GM12872 (cell line): Measurements from ENCODE around the gene OGFOD3.

Experiments
- CTCF ChIP-seq: IDR thresholded peaks from 3 replicates; pipeline ENCODE4 v1.5.1; 2011; ENCODE audit warnings: low read depth, mild to moderate bottlenecking, low read length, moderate library complexity; ENCODE audit not compliant: insufficient read depth

Gene OGFOD3

GRCh38 chr17:82390015-82390859, 28.1 kb downstream of the OGFOD3 start:
- no peak for TF ChIP-seq CTCF

GRCh38 chr17:82389379-82389778, 29.0 kb downstream of the OGFOD3 start:
- TF ChIP-seq CTCF = no peak

GRCh38 chr17:82388922-82389283, 29.5 kb downstream of the OGFOD3 start:
- no peak for TF ChIP-seq CTCF

GRCh38 chr17:82388223-82388921, 30.0 kb downstream of the OGFOD3 start:
- TF ChIP-seq CTCF = no peak

- no peak for TF ChIP-seq CTCF
Measured at GRCh38 chr17:82387705-82388106, 30.7 kb downstream of the OGFOD3 start.

GRCh38 chr17:82386881-82387704, 31.3 kb downstream of the OGFOD3 start:
- no peak for TF ChIP-seq CTCF

- TF ChIP-seq CTCF = no peak
Measured at GRCh38 chr17:82386255-82386831, 32.0 kb downstream of the OGFOD3 start.
